ENCODE results near the gene PLAAT2. TPM values are rescaled to one million over a fixed set of nuclear protein-coding genes. Genes with fewer than 3 reads are reported as not detected.
"Not testable (repeated sequence)": the region's sequence is repeated elsewhere in the genome, so short reads cannot be mapped to it uniquely, and the experiment has no call there.

The PLAAT2 gene
- polyA plus RNA-seq, 1 of the 3 experiments (the other 2 are of a cell fraction), result 0.53 TPM

GRCh38 chr11:63543711-63544110, 19.5 kb downstream of the PLAAT2 start:
- no peaks in the 10 kb centered on the region; the same call in 1 of the 2 replicates for H3K27me3 ChIP-seq (ENCODE audit: insufficient read depth)
- no peak for TF ChIP-seq CTCF (IDR thresholded peaks at IDR 0.05)
- TF ChIP-seq MEF2A (IDR thresholded peaks at IDR 0.05; ENCODE audit: borderline replicate concordance, low read depth), result no peak
- no peak for TF ChIP-seq RAD21 (IDR thresholded peaks at IDR 0.05; ENCODE audit: low read length)
- no peak for TF ChIP-seq CHD2 (IDR thresholded peaks at IDR 0.05; ENCODE audit: low read length, partially characterized antibody)
- TF ChIP-seq FOXM1 (IDR thresholded peaks at IDR 0.05; ENCODE audit: low read depth), result no peak
- no peak for TF ChIP-seq JUND (IDR thresholded peaks at IDR 0.05)
- TF ChIP-seq SMC3 (IDR thresholded peaks at IDR 0.05; ENCODE audit: low read depth, low read length), result no peak
- TF ChIP-seq NFIC (IDR thresholded peaks at IDR 0.05; ENCODE audit: borderline replicate concordance), result no peak
- TF ChIP-seq FOSL2 (IDR thresholded peaks at IDR 0.05; ENCODE audit: borderline replicate concordance, low read depth), result no peak
- TF ChIP-seq USF1 (IDR thresholded peaks at IDR 0.05; ENCODE audit: borderline replicate concordance, low read depth), result no peak
- no peak for TF ChIP-seq GABPA (IDR thresholded peaks at IDR 0.05; ENCODE audit: low read depth)
- TF ChIP-seq YY1 (IDR thresholded peaks at IDR 0.05; ENCODE audit: low read depth), result no peak
- no peak for TF ChIP-seq PBX3 (IDR thresholded peaks at IDR 0.05)
- no peak for TF ChIP-seq REST (IDR thresholded peaks at IDR 0.05; ENCODE audit: low read depth, low read length)
- no peak for TF ChIP-seq EZH2phosphoT487 (IDR thresholded peaks at IDR 0.05; ENCODE audit: borderline replicate concordance, low read depth)
- no peak for TF ChIP-seq FOXJ3 (CRISPR knock-in tag; IDR thresholded peaks at IDR 0.05)
- no peak for TF ChIP-seq GATA2 (CRISPR knock-in tag; IDR thresholded peaks at IDR 0.05)
- TF ChIP-seq ZBTB33 (IDR thresholded peaks at IDR 0.05; ENCODE audit: borderline replicate concordance, low read depth), result no peak

GRCh38 chr11:63542506-63542905, 20.7 kb downstream of the PLAAT2 start:
- H3K9ac ChIP-seq; H3K27me3 ChIP-seq (ENCODE audit: insufficient read depth); CTCF ChIA-PET; DNase-seq; H3F3A ChIP-seq (replicated peaks; ENCODE audit: insufficient read depth); H3K9me2 ChIP-seq; POLR2A ChIA-PET; H3K4me2 ChIP-seq; H3K4me3 ChIP-seq (ENCODE audit: low read depth in 2 of 2, low read length in 1 of 2); H3K79me2 ChIP-seq (ENCODE audit: insufficient read depth); H2AFZ ChIP-seq (ENCODE audit: low read depth); H3K27ac ChIP-seq (ENCODE audit: low read depth in 2 of 2, low read length in 1 of 2); H4K20me1 ChIP-seq (ENCODE audit: insufficient read depth); H3K9me3 ChIP-seq; H3K36me3 ChIP-seq (replicated peaks in 1 of 2; ENCODE audit: control insufficient read depth in 1 of 2, insufficient read depth in 2 of 2, low read length in 1 of 2); H3K4me1 ChIP-seq (ENCODE audit: control insufficient read depth in 1 of 2, insufficient read depth in 2 of 2, low read depth in 1 of 2, low read length in 1 of 2): not testable (repeated sequence)
- WGBS (ENCODE audit: low lambda C conversion rate), result 36% methylated on average over 2 of the region's 2 CpGs

More at GRCh38 chr11:63543711-63544110, 19.5 kb downstream of the PLAAT2 start:
- Histone ChIP-seq H3K4me2 (no peak overlapping the region), H4K20me1 (ENCODE audit: insufficient read depth) (no peaks in the 10 kb centered on the region), H3F3A (replicated peaks; ENCODE audit: insufficient read depth) (no peaks in the 10 kb centered on the region), H3K36me3 (replicated peaks in 1 of 2; ENCODE audit: control insufficient read depth in 1 of 2, insufficient read depth in 2 of 2, low read length in 1 of 2) (no peaks in the 10 kb centered on the region), H3K9me2 (no peaks in the 10 kb centered on the region), H3K9ac (no peak overlapping the region), H3K79me2 (ENCODE audit: insufficient read depth) (no peaks in the 10 kb centered on the region), H2AFZ (ENCODE audit: low read depth) (no peak overlapping the region), H3K4me1 (ENCODE audit: control insufficient read depth in 1 of 2, insufficient read depth in 2 of 2, low read depth in 1 of 2, low read length in 1 of 2) (no peaks in the 10 kb centered on the region), H3K9me3 (no peaks in the 10 kb centered on the region), H3K27ac (ENCODE audit: low read depth in 2 of 2, low read length in 1 of 2) (no peak overlapping the region), H3K4me3 (ENCODE audit: low read depth in 2 of 2, low read length in 1 of 2) (no peak overlapping the region)
- POLR2A ChIA-PET, result no interaction called here
- no peak for DNase-seq
- CTCF ChIA-PET, result interaction anchor here (0.8 kb wide), 1 partner anchor 95 kb away, joined by 3 read pairs; no protein-coding TSS in a partner anchor
- 45% methylated on average over 2 of the region's 2 CpGs for WGBS (ENCODE audit: low lambda C conversion rate)
